ENCODE measurements around the gene SERPINA6.

- TF ChIP-seq CTCF (IDR thresholded peaks at IDR 0.05) = no peak
- no peak for TF ChIP-seq POLR2A (IDR thresholded peaks at IDR 0.05)
Observed at GRCh38 chr14:94330857-94331256, 7.7 kb upstream of the SERPINA6 start.
